Loucy (cell line): ENCODE measurements around the gene BCAP31.

ENCODE experiments used
- EZH2phosphoT487 ChIP-seq: fragments of 200-600 bp; IDR thresholded peaks from 2 replicates; pipeline ENCODE4 v1.6.1; 2018; ENCODE audit warnings: antibody characterized with exemption, mild to moderate bottlenecking, moderate library complexity, borderline replicate concordance
- TF ChIP-seq, protein P1 (sequence below): fragments of 200-600 bp; sonication (generic); conservative IDR thresholded peaks from 2 replicates; pipeline ENCODE4 v1.5.1; 2014; ENCODE audit warnings: mild to moderate bottlenecking, antibody characterized with exemption, low read length

- TF ChIP-seq, protein P1, sequence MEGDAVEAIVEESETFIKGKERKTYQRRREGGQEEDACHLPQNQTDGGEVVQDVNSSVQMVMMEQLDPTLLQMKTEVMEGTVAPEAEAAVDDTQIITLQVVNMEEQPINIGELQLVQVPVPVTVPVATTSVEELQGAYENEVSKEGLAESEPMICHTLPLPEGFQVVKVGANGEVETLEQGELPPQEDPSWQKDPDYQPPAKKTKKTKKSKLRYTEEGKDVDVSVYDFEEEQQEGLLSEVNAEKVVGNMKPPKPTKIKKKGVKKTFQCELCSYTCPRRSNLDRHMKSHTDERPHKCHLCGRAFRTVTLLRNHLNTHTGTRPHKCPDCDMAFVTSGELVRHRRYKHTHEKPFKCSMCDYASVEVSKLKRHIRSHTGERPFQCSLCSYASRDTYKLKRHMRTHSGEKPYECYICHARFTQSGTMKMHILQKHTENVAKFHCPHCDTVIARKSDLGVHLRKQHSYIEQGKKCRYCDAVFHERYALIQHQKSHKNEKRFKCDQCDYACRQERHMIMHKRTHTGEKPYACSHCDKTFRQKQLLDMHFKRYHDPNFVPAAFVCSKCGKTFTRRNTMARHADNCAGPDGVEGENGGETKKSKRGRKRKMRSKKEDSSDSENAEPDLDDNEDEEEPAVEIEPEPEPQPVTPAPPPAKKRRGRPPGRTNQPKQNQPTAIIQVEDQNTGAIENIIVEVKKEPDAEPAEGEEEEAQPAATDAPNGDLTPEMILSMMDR, result no peak
- TF ChIP-seq EZH2phosphoT487, result no peak
These were observed 20.1 kb downstream of the BCAP31 start for GRCh38 chrX:153704021-153704526.
